GM18858 (cell line): ENCODE data around the gene PCSK5.

Experiments
- ATAC-seq: cut with Tn5 transposase; IDR thresholded peaks from one replicate; pipeline ENCODE4 v1.9.1; 2021; ENCODE audit not compliant: unreplicated experiment

PCSK5 gene

GRCh38 chr9:76221423-76221822 is 330.9 kb downstream of the PCSK5 start:
- ATAC-seq: no peak

- no peak for ATAC-seq
These were observed 333.4 kb downstream of the PCSK5 start for GRCh38 chr9:76223749-76224340.

- no peak for ATAC-seq
These were observed 336.7 kb downstream of the PCSK5 start for GRCh38 chr9:76227156-76227555.

- no peak for ATAC-seq
These were observed 340.5 kb downstream of the PCSK5 start for GRCh38 chr9:76231001-76231400.

GRCh38 chr9:76232861-76233489 is 342.5 kb downstream of the PCSK5 start:
- ATAC-seq: no peak

GRCh38 chr9:76240578-76240977 is 350.1 kb downstream of the PCSK5 start:
- ATAC-seq: no peak

- ATAC-seq: no peak
These were observed 355.0 kb downstream of the PCSK5 start for GRCh38 chr9:76245518-76245917.

- ATAC-seq: no peak
These were observed 356.2 kb downstream of the PCSK5 start for GRCh38 chr9:76246680-76247079.

- ATAC-seq: no peak
These were observed 357.0 kb downstream of the PCSK5 start for GRCh38 chr9:76247426-76247825.

- no peak for ATAC-seq
These were observed 358.8 kb downstream of the PCSK5 start for GRCh38 chr9:76249309-76249708.

- no peak for ATAC-seq
These were observed 365.4 kb downstream of the PCSK5 start for GRCh38 chr9:76255781-76256455.

GRCh38 chr9:76257311-76257710 is 366.8 kb downstream of the PCSK5 start:
- no peak for ATAC-seq

- ATAC-seq: no peak
These were observed 376.3 kb downstream of the PCSK5 start for GRCh38 chr9:76266649-76267283.

GRCh38 chr9:76267284-76267652 is 376.8 kb downstream of the PCSK5 start:
- no peak for ATAC-seq

GRCh38 chr9:76269789-76270188 is 379.3 kb downstream of the PCSK5 start:
- ATAC-seq: no peak

- no peak for ATAC-seq
These were observed 381.3 kb downstream of the PCSK5 start for GRCh38 chr9:76271755-76272154.

GRCh38 chr9:76289042-76289441 is 398.6 kb downstream of the PCSK5 start:
- no peak for ATAC-seq

GRCh38 chr9:76289703-76290102 is 399.2 kb downstream of the PCSK5 start:
- no peak for ATAC-seq

GRCh38 chr9:76290555-76290954 is 400.1 kb downstream of the PCSK5 start:
- no peak for ATAC-seq

- ATAC-seq: no peak
These were observed 401.8 kb downstream of the PCSK5 start for GRCh38 chr9:76292246-76292645.

- no peak for ATAC-seq
These were observed 402.2 kb downstream of the PCSK5 start for GRCh38 chr9:76292658-76293057.

- no peak for ATAC-seq
These were observed 403.8 kb downstream of the PCSK5 start for GRCh38 chr9:76294301-76294700.
